K562 (cell line): Measurements from ENCODE around the gene FOXJ3. TPM values are rescaled to one million over a fixed set of nuclear protein-coding genes. Genes with fewer than 3 reads are reported as not detected.

Experiments
- ATAC-seq: fragments of 200-7000 bp; cut with Tn5 transposase; 3 replicates; pipeline ENCODE4 v1.9.1; 2020; ENCODE audit warnings: moderate library complexity
- BruUV-seq: library from RNA; stranded (reverse); fragments of 400-500 nt; replicated peaks from 2 replicates; lab custom pipeline; 2021; lab: Mats Ljungman, UMichigan
- CTCF ChIA-PET: fragments of 300-600 bp; formaldehyde crosslinking; extraction: SDS; loops from one replicate; lab custom pipeline; 2021; ENCODE audit warnings: low intra/inter-chr PET ratio; lab: Yijun Ruan, JAX
- POLR2A ChIA-PET: fragments of 300-600, 350-650 bp; sonication (Branson Sonifier 250); formaldehyde crosslinking; extraction: SDS; loops from one replicate; lab custom pipeline; 2021; ENCODE audit warnings: antibody characterized with exemption, inconsistent platforms; lab: Yijun Ruan, JAX
- DNase-seq, 4 experiments: peaks; one replicate each; pipeline versions ENCODE4 v3.0.0 to v3.0.0-alpha.2; 2011 to 2018; ENCODE audit warnings: low spot score in 3 of 4, mixed read lengths in 3 of 4; ENCODE audit errors: extremely low read depth in 1 of 4
- FAIRE-seq: peaks from 2 replicates; lab custom pipeline; 2011; peaks lifted over from hg19 to GRCh38; lab: Jason Lieb, UNC
- H2AFZ ChIP-seq: 2 replicates; pipeline ENCODE4 v1.6.0; 2011; ENCODE audit warnings: low read depth, low read length, control low read depth, inconsistent platforms
- H3K27ac ChIP-seq: fragments of 200-600 bp; 3 replicates; pipeline ENCODE4 v1.8.0; 2011; ENCODE audit warnings: low read depth, mild to moderate bottlenecking, control low read depth, inconsistent platforms, low read length, moderate library complexity, mixed read lengths; ENCODE audit errors: extremely low read depth
- H3K27me3 ChIP-seq, 2 experiments: fragments of 300-600 bp in 1 of 2; 2 replicates in 1 of 2; 3 replicates in 1 of 2; pipeline versions ENCODE4 v1.6.0 to v1.8.0; 2011; ENCODE audit warnings: inconsistent platforms in 2 of 2, low read length in 2 of 2, mild to moderate bottlenecking in 1 of 2, mixed read lengths in 1 of 2, moderate library complexity in 1 of 2; ENCODE audit not compliant: control insufficient read depth in 2 of 2, insufficient read depth in 2 of 2
- H3K36me3 ChIP-seq: fragments of 300-600 bp; 3 replicates; pipeline ENCODE4 v1.8.0; 2011; ENCODE audit warnings: mild to moderate bottlenecking, low read length, inconsistent platforms; ENCODE audit not compliant: control insufficient read depth, insufficient read depth
- H3K4me1 ChIP-seq, 2 experiments: fragments of 200-600 bp in 1 of 2; replicated peaks in 1 of 2; 2 replicates in 1 of 2; 3 replicates in 1 of 2; pipeline versions ENCODE4 v1.5.1 to v1.8.0; 2011; ENCODE audit warnings: inconsistent platforms in 2 of 2, low read length in 2 of 2, mild to moderate bottlenecking in 1 of 2, mixed read lengths in 1 of 2, moderate library complexity in 1 of 2; ENCODE audit not compliant: control insufficient read depth in 2 of 2, insufficient read depth in 2 of 2
- H3K4me2 ChIP-seq: 2 replicates; pipeline ENCODE4 v1.6.1; 2011; ENCODE audit warnings: low read length, control low read depth, inconsistent platforms, mixed read lengths; ENCODE audit not compliant: insufficient read depth
- H3K4me3 ChIP-seq: fragments of 200-600 bp; sonication (generic), shearing (Covaris generic); 2 replicates; pipeline ENCODE4 v1.5.1; 2016; ENCODE audit warnings: control low read depth, inconsistent platforms
- H3K79me2 ChIP-seq: fragments of 200-600 bp; 3 replicates; pipeline ENCODE4 v1.8.0; 2011; ENCODE audit warnings: low read length, inconsistent platforms; ENCODE audit not compliant: control insufficient read depth, insufficient read depth
- H3K9ac ChIP-seq, 2 experiments: 2 replicates each; pipeline versions ENCODE4 v1.6.0 to v1.6.1; 2011; ENCODE audit warnings: low read depth in 2 of 2, low read length in 2 of 2, control low read depth in 1 of 2, inconsistent platforms in 1 of 2, mild to moderate bottlenecking in 1 of 2, mixed read lengths in 1 of 2; ENCODE audit not compliant: insufficient read depth in 1 of 2
- H3K9me1 ChIP-seq: one replicate; pipeline ENCODE4 v1.6.0; 2011; ENCODE audit warnings: inconsistent platforms, mild to moderate bottlenecking, low read length, moderate library complexity; ENCODE audit not compliant: control insufficient read depth, insufficient read depth
- H3K9me3 ChIP-seq: replicated peaks from 2 replicates; pipeline ENCODE4 v1.5.1; 2011; ENCODE audit warnings: low read depth, low read length, inconsistent platforms; ENCODE audit not compliant: control insufficient read depth, insufficient read depth
- H4K20me1 ChIP-seq: replicated peaks from 2 replicates; pipeline ENCODE4 v1.6.1; 2011; ENCODE audit warnings: low read length, inconsistent platforms, mixed read lengths; ENCODE audit not compliant: control insufficient read depth, insufficient read depth
- CREBBP ChIP-seq: IDR thresholded peaks from one replicate; pipeline ENCODE4 v1.6.1; 2012; ENCODE audit warnings: low read depth, mild to moderate bottlenecking, control low read depth, inconsistent platforms, low read length
- MAZ ChIP-seq, 2 experiments: fragments of 450-650 bp in 1 of 2; sonication (generic) in 1 of 2; formaldehyde crosslinking; IDR thresholded peaks in 1 of 2; conservative IDR thresholded peaks in 1 of 2; 2 replicates each; pipeline versions ENCODE4 v1.4.0 to v1.5.0; 2020; ENCODE audit warnings: mild to moderate bottlenecking in 1 of 2, missing genetic modification reagents in 1 of 2
- WGBS: fragments of 100-300 bp; shearing (Covaris generic); methylation state at CpG from one replicate; pipeline ENCODE4 v1.1.6; 2016; ENCODE audit warnings: low coverage, mixed read lengths; ENCODE audit not compliant: insufficient coverage; ENCODE audit errors: missing lambda C conversion rate; 5-methylcytosine and 5-hydroxymethylcytosine counted together
- in situ Hi-C: fragments of 300-500 bp; cut with MboI; formaldehyde crosslinking; loops from 4 replicates; pipeline ENCODE4 v1.15.0; 2018; ENCODE audit warnings: inconsistent platforms, mixed read lengths
- intact Hi-C: fragments of 100-400 bp; cut with micrococcal nuclease; formaldehyde crosslinking; loops from 2 replicates; pipeline ENCODE4 v1.14.2; 2022
- polyA plus RNA-seq, 8 experiments: library from polyadenylated mRNA; depleted of rRNA in 4 of 8; stranded (reverse) in 5 of 8; unstranded in 3 of 8; fragments of >200 nt; fragmentation: Nextera tagmentation in 2 of 8; fragmentation: Illumina TruSeq in 1 of 8; extraction: Ambion mirVana in 2 of 8; extraction: Trizol in 1 of 8; gene quantifications; 2 replicates each; pipeline versions ENCODE4 v1.2.1 to v1.2.3, GENCODE V29; 2011 to 2014; ENCODE audit warnings: inconsistent platforms in 1 of 8, missing spikeins in 1 of 8
- total RNA-seq, 7 experiments: library from RNA; depleted of rRNA in 6 of 7; stranded (reverse); fragments of >200 nt in 6 of 7; fragmentation: Illumina TruSeq in 2 of 7; extraction: Trizol in 2 of 7; gene quantifications; 2 replicates each; pipeline versions ENCODE4 v1.2.1 to v1.2.3, GENCODE V29; 2011 to 2021; ENCODE audit warnings: low replicate concordance in 1 of 7
- TF ChIP-seq, protein P1 (sequence below): sonication (generic); IDR thresholded peaks from 2 replicates; pipeline ENCODE4 v1.6.1; 2016

The FOXJ3 gene
- total and polyA plus RNA-seq, 9 of the 15 experiments (the other 6 are each of a cell fraction or from before 2014, with no cell fraction given): 8.7 to 35.3 (median 23.4) TPM

DNA sequence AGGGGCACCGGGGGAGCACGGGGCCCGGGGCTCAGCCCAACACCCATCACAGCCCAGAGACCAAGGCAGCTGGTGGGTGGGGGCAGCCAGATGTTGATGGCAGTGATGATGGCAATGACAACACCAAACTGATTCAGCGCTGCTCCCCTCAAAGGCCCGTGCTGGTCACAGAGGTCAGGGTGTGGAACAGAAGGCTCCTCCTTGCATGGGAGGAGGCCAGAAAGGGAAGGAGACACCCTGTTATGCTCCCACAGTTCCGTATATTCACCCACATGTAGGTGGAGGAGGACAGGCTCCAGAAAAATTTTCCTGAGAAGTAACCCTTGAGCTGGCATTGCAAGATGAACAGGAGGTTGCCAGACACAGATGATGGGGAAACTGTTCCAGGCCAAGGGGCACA, 181.4 kb downstream of the FOXJ3 start (continued):
- TF ChIP-seq, protein P1, sequence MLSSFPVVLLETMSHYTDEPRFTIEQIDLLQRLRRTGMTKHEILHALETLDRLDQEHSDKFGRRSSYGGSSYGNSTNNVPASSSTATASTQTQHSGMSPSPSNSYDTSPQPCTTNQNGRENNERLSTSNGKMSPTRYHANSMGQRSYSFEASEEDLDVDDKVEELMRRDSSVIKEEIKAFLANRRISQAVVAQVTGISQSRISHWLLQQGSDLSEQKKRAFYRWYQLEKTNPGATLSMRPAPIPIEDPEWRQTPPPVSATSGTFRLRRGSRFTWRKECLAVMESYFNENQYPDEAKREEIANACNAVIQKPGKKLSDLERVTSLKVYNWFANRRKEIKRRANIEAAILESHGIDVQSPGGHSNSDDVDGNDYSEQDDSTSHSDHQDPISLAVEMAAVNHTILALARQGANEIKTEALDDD: no peak

DNA sequence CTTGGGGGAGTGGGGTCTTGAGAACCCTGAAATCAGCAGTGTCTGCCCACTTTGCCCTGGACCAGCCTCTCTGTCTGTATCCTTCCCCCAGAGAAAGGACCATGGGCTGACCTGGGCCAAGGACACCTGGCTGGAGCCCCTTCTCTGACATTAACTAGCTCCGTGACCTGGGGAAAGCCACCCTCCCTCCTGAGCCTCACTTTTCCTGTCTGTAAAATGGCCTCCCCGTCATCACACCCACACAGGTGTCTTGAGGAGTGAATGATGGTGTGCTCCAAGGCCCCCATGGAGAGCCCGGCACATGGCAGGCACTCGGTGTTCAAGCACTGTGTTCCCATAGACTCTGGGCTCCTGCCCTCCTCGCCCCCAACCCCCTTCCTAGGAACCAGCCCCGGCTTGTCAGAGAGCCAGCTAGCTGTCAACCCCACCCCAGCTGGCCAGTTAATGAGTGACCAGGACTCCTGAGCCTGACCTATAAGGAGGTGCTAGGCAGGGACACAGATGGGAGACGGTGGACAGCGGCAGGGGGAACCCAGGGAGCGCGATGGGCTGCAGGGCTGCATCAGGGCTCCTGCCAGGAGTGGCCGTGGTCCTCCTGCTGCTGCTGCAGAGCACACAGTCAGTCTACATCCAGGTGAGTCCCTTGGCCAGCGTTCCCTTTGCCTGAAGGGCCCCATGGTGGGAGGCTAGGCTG, 182.0 kb downstream of the FOXJ3 start, which contains the start of gene GUCA2B:
GUCA2B (plus strand) TSS at position 504 of the 694 bp plus-strand sequence; CDS start at position 545, 41 bp downstream.
- Histone ChIP-seq H3K9ac (no peak within 1 kb of the TSS), H3K27me3 (peaks cover 26 to 66% of the 10 kb centered on the region in 2 experiments; a peak in 4 of 5 replicates), H4K20me1 (no peaks in the 10 kb centered on the region; the same call in none of the 2 replicates), H3K79me2 (no peaks in the 10 kb centered on the region), H3K27ac (no peak within 1 kb of the TSS), H3K9me3 (no peaks in the 10 kb centered on the region), H3K9me1 (no peaks in the 10 kb centered on the region), H3K4me2 (no peak within 1 kb of the TSS), H2AFZ (no peak within 1 kb of the TSS), H3K4me1 (peaks cover 0 to 5% of the 10 kb centered on the region in 2 experiments; a peak in 1 of 5 replicates), H3K4me3 (no peak within 1 kb of the TSS), H3K36me3 (no peaks in the 10 kb centered on the region)
- in situ Hi-C loops (no loop called here), intact Hi-C loops (no loop called here)
- BruUV-seq: no TSS peak
- ChIA-PET POLR2A (interaction anchor here (0.6 kb wide), 1 partner anchor 11 kb away, joined by 4 read pairs; no protein-coding TSS in a partner anchor), CTCF (no interaction called here)
- 3% methylated on average over 12 of the region's 12 CpGs for WGBS
- no peak for FAIRE-seq
- DNase-seq: no peak
- no peak for TF ChIP-seq CREBBP
- no peak for TF ChIP-seq MAZ (CRISPR knock-in tag; conservative IDR thresholded peaks at IDR 0.05 in 1 of 2, IDR thresholded peaks at IDR 0.05 in 1 of 2)
- no peak for ATAC-seq
